Breast epithelium (tissue), 3 donors: ENCODE data around the gene KHDC4.

Experiments used
- CTCF ChIP-seq, 3 donors: fragments of 450-650 bp; IDR thresholded peaks; one replicate each; pipeline ENCODE4 v1.5.1; 2016 to 2017; ENCODE audit warnings: antibody characterized with exemption in 3 of 3, mild to moderate bottlenecking in 3 of 3, moderate library complexity in 3 of 3
- POLR2A ChIP-seq: fragments of 450-650 bp; IDR thresholded peaks from one replicate; pipeline ENCODE4 v1.6.1; 2016; ENCODE audit warnings: antibody characterized with exemption, mild to moderate bottlenecking, moderate library complexity

DNA sequence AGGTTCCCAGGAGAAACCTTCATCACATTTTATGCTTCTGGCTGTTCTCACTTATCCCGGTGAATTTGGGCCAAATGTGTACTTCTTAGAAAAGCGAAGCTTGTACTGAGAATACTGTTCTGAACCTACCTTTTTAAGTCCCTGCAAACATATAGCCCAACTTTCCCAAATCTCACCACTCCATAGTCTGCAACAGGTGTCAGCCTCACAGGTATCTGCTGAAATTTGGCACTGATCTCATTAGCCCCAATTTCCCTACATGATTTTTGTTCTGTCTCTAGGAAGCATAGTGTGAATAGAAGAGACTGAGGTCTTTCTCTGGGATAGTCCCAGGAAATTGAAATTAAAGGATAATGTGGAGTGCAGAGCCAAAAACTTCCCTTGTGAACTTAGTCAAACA lies 34.5 kb downstream of the KHDC4 start:
- TF ChIP-seq POLR2A (no peak), CTCF (IDR thresholded peaks at IDR 0.05) (no peak)
